Stimulated activated CD4-positive, alpha-beta T cell treated with anti-CD3 and anti-CD28 coated beads, TNF-alpha, amount 100 ng/mL, for 1 hour (primary cell): ENCODE results near the gene ABCB11.
"Not testable (repeated sequence)": the region's sequence is repeated elsewhere in the genome, so short reads cannot be mapped to it uniquely, and the experiment has no call there.

Experiments used
- DNase-seq, 3 donors: peaks; one replicate each; pipeline ENCODE4 v3.0.0-alpha.2; 2020; ENCODE audit warnings: low read depth in 3 of 3, low spot score in 1 of 3

ABCB11 gene

DNA sequence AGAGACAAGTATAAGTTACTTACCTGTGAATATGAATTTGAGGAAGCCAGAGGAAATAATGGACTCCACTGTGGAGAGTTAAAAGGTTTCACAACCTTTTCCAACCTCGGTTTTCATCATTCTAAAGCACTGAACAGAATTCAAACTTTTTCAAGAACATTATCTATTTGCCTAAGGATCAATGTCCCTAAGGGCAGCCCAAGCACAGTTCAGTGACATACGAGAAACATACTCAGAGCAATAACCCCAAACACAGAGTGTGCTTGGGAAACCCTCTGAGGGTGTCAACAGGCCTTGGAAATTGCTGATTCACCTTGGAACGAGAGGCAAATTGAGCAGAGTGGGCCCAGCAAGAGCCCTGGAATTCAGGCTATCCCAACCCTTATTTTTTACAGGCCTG, at the start of gene ABCB11:
Gene ABCB11, minus strand, starts transcription at position 123 of the 400 bp plus-strand sequence. CDS start 13,199 bp downstream, outside the sequence.
- no peak for DNase-seq

DNA sequence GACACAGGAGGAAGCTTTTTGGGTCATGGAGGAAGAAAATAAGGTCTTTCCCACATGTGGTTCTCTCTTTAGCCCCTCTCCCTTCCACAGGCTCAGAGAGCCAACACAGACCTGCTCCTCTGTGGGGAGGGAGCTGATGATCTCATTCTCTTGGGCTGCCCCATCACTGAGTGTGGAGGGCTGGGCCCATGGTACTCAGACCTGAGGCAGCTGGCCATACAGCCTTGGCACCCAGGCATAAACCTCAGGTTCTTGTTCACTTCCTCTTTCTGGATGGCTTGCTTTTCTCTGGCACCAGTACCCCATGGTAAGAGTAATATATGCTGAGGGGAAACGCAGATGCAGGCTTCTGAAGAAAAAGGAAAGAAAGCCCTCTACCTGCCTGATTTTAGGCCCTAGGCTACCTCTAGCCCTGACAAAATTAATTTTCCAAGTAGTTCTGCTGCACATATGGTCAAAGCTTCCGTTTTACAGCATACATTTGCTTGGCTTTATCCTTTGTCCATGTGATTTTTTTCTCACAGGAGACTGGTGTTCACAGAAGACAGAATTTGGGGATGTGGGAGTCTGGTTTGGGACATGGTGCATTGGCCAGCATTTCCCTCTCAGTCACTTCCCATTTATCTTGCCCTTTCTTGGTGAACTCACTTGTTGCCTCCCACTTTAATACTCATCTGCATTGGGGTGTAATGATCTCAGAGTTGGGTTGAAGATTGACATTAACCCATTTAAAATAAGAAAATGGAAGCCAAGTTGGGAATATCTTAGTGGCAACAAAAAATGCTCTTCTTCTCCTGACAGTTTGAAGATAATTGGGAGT, 49.3 kb upstream of the ABCB11 start:
- DNase-seq = no peak

DNA sequence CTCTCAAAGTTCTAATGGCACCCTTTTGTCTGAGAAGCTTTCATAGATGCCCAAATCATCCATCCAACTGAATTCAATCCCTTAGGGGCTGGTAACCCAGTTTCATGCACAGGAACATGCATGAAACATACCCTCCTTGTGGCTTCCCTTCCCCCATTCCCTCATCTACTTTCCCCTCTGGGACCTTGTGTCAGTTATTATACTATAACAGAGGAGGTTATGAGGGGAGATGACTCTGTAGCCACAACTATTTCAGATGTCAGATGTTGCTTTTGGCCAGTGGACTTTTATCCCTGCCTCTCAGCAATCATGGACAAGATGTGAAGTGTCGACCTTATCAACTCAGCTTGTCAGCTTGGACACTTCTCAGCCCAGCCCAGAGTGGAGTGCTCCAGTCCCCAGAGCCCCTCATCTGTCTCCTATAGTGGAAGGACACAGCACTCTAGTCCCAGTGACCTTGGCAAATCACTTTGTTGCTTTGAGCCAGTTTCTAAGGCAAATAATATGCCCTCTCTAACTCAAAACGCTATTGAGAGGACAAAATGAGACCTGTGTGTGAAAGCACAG, 46.6 kb upstream of the ABCB11 start:
- DNase-seq = no peak

DNA sequence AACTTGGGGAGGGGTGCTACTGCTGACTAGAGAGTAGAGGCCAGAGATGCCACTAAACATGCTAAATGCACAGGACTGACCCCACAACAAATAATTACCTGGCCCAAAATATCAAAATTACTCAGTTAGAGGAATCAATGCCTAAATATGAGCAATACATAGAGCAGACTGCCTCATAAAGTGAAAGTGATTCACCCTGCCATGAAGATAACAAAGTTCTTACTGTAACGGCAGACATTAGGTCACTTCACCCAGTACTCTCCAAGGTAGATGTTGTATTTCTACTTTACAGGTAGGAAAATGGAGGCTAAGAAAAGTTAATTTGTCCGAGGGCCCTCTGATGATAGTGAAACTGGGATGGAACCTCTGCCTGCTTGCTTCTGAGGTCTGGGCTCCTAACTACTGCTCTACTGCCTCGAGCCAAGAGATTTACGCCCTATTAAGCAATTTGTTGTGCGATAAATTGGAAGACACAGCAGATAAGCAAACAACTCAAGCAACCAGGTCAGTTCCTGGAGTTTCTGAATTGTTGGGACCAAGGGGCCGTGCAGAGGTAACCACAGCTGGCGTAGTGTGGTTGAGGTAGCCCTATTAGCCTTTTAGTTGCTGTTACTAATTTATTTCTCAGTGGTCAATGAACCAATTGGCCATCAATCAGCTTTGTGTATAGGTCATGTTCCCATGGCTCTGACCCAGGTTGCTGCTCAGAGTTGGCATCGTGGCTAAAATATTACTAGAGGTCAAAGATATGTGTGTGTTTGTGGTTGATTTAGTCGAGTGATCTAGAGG, 43.0 kb upstream of the ABCB11 start:
- no peak for DNase-seq

DNA sequence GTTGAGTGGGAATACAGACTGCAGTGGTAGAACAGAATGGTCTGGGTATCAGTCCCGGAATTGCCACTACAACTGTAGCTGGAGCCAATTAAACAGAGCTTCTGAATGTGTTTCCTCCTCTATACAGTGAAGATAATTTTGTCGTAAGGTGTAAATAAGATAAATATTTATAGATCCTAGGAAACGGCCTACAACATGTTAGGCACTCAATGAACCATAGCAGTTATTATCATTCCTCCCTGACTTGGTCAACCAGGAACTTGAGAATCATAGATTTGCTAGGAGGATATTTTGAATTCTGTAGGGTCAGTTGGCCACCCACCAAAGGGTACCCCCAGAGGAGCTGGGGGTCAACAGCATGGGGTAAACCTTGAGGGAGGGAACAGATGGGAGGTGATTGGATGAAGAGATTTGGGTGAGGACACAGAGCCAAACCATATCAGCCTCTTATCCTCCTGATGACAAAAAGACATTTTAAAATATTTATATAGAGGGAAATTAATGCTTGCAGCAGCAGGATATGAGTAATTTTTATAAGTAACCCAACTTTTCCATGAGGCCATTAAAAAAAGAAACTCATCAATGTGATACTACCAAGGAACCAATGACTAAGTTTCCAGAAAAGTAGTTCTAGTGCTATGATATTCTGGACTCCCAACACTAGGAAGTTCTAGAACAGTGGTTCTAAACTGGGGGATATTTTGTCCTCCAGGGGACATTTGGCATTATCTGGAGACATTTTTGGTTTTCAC, 42.3 kb upstream of the ABCB11 start:
- DNase-seq = no peak

DNA sequence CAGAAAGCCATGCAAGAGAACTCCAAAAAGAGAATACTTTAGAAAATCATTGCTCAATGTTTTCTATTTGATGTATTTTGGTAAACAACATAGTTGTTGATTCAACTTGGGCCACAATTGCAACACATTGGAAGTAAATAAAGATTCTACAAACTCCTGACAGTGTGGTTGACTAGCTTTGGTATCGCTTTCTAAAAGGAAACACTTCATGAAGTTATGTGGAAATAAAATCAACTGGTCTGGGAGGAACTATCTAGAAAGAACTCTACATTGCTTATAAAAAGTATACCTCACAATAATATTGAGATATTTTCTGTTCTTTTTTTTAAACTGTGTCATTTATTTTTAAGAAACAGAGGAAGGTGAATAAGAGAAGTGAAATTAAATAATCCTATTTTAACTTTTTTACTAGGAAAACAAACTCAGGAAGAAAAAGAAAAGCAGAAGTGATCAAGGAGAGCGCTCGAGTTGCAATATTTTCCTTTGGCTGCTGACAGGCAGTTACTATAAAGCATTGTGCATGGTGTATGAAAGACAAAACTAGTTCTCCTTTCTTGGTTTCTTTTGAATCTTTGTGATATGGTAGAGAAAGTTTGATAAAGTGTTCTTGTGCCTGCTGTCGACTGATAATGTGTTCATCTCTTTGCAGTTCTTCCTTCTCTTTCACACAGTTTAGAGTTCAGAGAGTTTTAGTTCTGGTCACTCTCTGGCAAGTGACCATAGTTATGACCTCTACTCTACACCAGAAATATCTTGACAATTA, 41.2 kb upstream of the ABCB11 start:
- DNase-seq = no peak

DNA sequence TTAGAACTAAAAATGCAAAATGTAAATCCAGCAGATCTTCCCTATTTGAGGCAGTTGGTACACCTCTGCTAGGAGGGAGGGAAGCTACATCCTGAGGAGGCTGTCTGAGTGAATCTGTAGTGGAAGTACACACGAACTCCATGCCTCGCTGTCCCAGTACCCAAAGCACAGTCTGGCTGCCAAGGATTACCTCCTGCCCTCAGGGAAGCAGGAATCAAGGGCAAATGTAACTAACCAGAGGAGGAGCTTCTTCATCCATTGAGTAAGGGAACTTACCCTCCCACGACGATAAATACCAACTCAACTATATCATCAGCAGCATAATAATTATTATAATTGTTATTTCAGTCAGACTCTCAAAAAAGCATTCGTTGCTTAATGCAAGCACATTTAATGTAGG, 40.3 kb upstream of the ABCB11 start:
- no peak for DNase-seq

DNA sequence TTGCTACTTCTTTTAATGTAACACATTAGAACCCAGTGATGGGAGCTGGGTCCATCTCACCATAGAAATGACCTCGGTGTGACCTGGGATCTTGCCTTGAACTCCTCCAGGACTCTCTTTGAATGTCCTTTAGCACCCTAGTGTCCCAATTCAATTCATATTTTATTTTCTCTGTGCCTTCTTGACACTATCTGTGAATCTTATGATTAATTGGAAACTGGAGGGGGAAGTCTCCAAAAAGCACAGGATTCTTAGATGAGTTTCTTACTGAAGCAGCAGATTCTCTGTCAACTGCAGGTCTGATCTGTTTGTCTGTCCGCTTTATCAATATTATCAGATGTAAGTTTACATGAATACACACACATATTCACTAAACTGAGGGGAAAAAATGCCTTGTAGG, 38.7 kb upstream of the ABCB11 start:
- no peak for DNase-seq

DNA sequence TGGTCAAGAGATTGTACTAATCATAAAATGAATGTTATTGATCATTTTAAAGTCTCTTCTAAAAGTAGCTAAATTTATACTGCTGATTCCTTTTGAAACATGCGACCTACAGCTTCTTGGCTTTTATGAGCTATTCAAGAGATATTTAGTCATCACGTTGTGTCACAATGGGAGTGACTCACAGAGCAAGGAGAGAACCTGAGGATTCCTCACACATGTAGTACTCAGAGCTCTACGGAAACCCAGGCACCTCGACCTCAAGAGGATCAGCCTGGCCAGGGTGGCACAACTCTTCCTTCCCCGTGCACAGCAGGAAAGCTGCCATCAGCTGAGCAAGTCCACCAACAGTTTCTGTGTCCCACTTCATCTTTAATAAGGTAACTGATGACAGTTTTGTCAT, 38.2 kb upstream of the ABCB11 start, which contains the start of gene DHRS9:
Gene DHRS9, plus strand, starts transcription at position 223 of the 400 bp plus-strand sequence. CDS start 12,019 bp downstream, outside the sequence.
- DNase-seq = no peak

DNA sequence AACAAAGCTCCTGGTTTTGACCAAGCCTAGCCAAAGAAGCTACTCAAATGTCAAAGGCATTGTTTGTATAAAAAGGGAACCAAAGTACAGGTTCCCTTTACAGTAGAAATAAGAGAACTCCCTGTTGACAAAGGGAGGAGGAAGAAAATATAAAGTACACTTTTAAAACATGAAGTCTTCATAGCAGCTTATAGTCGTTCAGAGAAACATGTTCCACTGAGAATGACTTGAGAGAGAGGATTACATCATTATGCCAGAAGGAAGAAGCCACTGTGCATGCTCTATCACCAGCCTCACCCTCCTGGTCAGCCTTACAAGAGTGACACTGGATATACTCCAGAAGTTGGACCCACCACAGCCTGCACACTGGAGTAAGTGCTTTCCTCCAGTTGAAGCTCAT, 35.8 kb upstream of the ABCB11 start:
- no peak for DNase-seq

DNA sequence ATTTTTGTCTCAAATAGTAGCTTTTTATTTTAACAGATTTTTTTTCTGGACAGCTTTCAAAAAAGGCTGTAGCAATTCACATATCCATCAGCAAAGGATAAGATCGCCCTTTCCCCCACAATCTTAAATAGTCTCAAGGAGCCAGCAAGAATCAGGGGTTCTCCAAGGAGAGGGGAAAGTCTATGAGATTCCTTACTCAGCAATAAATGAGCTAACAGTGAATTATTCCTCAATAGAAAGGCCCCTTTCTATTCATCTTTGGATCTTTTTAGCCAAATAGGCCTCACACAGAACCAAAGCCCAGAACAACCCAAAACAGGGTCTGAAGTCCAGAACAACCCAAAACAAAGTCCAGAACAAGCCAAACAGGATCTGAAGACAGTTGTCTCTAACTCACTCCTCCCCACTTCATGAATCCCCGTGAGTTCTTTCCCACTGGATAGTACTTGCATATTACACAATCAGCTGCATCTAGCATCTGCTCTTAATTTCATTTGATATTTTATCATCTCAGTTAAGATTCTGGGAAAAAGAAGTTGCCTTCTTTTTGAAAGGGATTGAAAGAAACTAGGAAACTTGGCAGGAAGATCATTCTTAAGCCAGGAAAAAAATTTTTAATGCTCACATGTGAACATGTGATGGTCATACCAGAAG, 34.9 kb upstream of the ABCB11 start:
- DNase-seq = no peak

DNA sequence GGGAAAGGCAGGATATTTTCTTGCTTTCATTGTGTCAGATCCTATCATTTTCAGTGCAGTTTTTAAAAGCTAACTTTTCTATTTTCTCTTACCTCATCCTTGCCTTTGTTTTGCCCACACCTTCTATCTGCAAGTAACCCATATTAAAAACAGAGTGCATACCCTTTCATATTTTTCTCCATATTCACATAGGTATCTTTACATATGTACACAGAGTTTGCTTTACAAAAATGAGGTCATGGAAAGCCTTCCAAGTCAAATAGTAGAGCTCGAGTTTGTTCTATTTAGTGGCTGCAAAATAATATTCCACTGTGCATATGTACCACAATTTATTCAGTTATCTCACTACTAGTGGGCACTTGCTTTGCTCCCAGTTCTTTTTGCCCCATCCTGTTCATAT, 34.3 kb upstream of the ABCB11 start:
- DNase-seq = no peak

DNA sequence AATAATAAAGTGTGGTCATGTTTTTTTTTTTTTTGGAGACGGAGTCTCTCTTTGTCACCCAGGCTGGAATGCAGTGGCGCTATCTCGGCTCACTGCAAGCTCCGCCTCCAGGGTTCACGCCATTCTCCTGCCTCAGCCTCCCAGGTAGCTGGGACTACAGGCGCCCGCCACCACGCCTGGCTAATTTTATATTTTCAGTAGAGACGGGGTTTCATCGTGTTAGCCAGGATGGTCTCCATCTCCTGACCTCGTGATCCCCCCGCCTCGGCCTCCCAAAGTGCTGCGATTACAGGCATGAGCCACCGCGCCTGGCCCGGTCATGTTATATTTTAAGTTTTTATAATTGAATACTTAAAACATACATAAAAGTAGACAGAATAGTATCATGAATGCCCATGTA, 33.1 kb upstream of the ABCB11 start:
- not testable (repeated sequence) for DNase-seq

DNA sequence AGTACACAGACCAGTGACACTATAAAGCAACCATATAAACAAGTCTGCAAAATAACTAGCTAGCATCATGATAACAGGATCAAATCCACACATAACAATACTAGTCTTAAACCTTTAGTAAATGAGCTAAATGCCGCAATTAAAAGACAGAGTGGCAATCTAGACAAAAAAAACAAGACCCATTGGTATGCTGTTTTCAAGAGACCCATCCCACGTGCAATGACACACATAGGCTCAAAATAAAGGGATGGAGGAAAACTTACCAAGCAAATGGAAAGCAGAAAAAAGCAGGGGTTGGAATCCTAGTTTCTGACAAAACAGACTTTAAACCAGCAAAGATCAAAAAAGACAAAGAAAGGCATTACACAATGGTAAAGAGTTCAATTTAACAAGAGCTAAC, 23.5 kb upstream of the ABCB11 start:
- DNase-seq = not testable (repeated sequence)

DNA sequence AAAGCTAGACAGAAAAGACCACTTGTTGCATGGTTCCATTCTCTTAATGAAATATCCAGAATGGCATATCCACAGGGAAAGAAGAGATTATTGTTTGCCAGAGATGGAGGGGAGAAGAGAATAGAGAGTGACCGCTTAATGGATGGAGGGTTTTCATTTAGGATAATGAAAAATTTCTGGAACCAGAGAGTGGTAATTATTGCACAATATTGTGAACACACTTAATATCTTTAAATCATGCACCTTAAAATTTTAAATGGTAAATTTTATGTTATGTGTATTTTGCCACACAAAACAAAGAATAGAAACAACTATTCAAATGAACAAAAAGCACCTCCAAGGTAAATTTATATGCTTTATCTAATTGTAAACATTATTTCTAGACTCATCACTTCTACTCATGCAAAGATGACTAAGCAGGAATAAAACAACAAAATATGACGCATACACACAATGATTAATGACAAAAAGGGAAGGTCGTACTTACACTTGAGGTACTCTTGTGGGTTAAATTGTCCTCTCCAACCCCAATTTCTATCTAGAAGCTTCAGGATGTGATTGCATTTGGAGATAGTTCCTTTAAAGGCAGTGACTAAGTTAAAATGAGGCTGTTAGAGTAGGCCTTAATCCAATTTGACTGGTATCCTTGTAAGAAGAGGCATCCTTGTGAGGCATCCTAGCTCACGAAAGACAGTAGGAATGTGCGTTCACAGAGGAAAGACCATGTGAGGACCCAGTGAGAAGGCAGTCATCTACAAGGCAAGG, 19.5 kb upstream of the ABCB11 start:
- no peak for DNase-seq

DNA sequence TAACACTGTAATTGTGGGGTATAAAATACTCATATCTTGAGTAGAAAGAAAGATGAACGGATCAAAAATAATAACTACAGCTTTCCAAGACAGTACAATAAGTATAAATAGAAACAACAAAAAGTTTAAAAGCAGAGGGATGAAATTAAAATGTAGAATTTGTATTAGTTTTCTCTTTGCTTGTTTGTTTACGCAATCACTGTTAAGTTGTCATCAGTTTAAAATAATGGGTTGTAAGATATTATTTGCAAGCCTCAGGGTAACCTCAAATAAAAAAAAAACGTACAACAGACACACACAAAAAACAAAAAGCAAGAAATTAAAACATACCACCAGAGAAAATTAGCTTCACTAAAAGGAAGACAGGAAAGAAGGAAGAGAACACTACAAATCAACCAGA, 18.0 kb upstream of the ABCB11 start:
- no peak for DNase-seq

DNA sequence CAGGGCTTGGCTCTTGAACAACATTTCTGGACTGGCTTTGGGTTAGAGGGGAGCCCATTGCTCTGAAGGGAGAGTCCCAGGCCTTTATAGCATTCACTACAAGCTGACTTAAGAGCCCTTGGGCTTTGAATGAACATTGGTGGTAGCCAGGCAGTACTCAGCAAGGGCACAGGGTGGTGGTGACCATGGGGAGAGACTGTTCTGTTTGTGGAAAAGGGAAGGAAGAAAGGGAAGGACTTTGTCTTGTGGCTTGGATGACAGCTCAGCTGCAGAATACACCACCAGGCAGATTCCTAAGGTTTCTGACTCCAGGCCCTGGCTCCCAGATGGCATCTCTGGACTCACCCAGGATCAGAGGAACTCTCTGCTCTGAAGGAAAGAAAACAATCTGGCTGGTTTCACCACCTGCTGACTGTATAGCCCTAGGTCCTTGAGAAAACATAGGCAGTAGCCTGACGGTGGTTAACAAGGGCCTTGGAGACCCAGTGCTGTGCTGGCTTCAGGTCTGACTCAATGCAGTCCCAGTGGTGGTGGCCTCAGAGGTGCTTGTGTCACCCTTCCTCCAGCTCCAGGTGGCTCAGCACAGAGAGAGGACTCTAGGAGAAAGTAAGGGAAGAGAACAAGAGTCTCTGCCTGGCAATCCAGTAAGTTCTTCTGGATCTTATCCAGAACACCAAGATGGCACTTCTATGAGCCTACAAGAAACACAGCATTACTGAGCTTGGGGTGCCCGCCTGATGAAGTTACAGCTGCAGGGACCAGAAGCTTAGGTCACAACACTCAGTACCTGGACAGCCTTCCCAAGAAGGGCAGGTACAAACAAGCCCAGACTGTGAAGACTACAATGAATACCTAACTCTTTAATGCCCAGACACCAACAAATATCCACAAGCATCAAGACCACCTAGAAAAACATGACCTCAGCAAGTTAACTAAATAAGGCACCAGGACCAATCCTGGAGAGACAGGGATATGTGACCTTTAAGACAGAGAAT, 16.4 kb upstream of the ABCB11 start:
- DNase-seq = no peak
